ENCODE measurements around the gene EXOC4. TPM values are rescaled to one million over a fixed set of nuclear protein-coding genes. Genes with fewer than 3 reads are reported as not detected.

Gene EXOC4
- total RNA-seq, 1 donor from 2014 or later, result 84.0 TPM

GRCh38 chr7:133434246-133434865 is 181.5 kb downstream of the EXOC4 start:
- H3K4me3 ChIP-seq (ENCODE audit: low read depth, low read length), result no peak overlapping the region
- DNase-seq (ENCODE audit: low read depth) (peak; percentile 16), FAIRE-seq (no peak)
- no peaks in the 10 kb centered on the region for H3K36me3 ChIP-seq (ENCODE audit: control insufficient read depth, insufficient read depth, low read length)
- TF ChIP-seq CTCF (IDR thresholded peaks at IDR 0.05; ENCODE audit: insufficient read depth, low read length, severe bottlenecking), result peak; percentile 23
- no peaks in the 10 kb centered on the region for H3K27me3 ChIP-seq (ENCODE audit: control insufficient read depth, insufficient read depth, low read length)

- DNase-seq (ENCODE audit: low read depth) (peak; percentile 74), FAIRE-seq (no peak)
- Histone ChIP-seq H3K4me3 (ENCODE audit: low read depth, low read length) (no peak overlapping the region), H3K27me3 (ENCODE audit: control insufficient read depth, insufficient read depth, low read length) (no peaks in the 10 kb centered on the region), H3K36me3 (ENCODE audit: control insufficient read depth, insufficient read depth, low read length) (no peaks in the 10 kb centered on the region)
- no peak for TF ChIP-seq CTCF (IDR thresholded peaks at IDR 0.05; ENCODE audit: insufficient read depth, low read length, severe bottlenecking)
These were observed 183.1 kb downstream of the EXOC4 start for GRCh38 chr7:133436014-133436428.

GRCh38 chr7:133437544-133437943 is 184.7 kb downstream of the EXOC4 start:
- no peak for DNase-seq (ENCODE audit: low read depth)
- TF ChIP-seq CTCF (IDR thresholded peaks at IDR 0.05; ENCODE audit: insufficient read depth, low read length, severe bottlenecking), result no peak
- Histone ChIP-seq H3K36me3 (ENCODE audit: control insufficient read depth, insufficient read depth, low read length) (no peaks in the 10 kb centered on the region), H3K27me3 (ENCODE audit: control insufficient read depth, insufficient read depth, low read length) (no peaks in the 10 kb centered on the region), H3K4me3 (ENCODE audit: low read depth, low read length) (no peak overlapping the region)
- no peak for FAIRE-seq

GRCh38 chr7:133442818-133443217 is 189.9 kb downstream of the EXOC4 start:
- DNase-seq (ENCODE audit: low read depth) (no peak), FAIRE-seq (no peak)
- no peaks in the 10 kb centered on the region for H3K36me3 ChIP-seq (ENCODE audit: control insufficient read depth, insufficient read depth, low read length)
- H3K27me3 ChIP-seq (ENCODE audit: control insufficient read depth, insufficient read depth, low read length), result no peaks in the 10 kb centered on the region
- no peak overlapping the region for H3K4me3 ChIP-seq (ENCODE audit: low read depth, low read length)
- no peak for TF ChIP-seq CTCF (IDR thresholded peaks at IDR 0.05; ENCODE audit: insufficient read depth, low read length, severe bottlenecking)

- FAIRE-seq (no peak), DNase-seq (ENCODE audit: low read depth) (no peak)
- no peak overlapping the region for H3K4me3 ChIP-seq (ENCODE audit: low read depth, low read length)
- H3K36me3 ChIP-seq (ENCODE audit: control insufficient read depth, insufficient read depth, low read length), result no peaks in the 10 kb centered on the region
- TF ChIP-seq CTCF (IDR thresholded peaks at IDR 0.05; ENCODE audit: insufficient read depth, low read length, severe bottlenecking), result no peak
- H3K27me3 ChIP-seq (ENCODE audit: control insufficient read depth, insufficient read depth, low read length), result no peaks in the 10 kb centered on the region
These were observed 192.7 kb downstream of the EXOC4 start for GRCh38 chr7:133445617-133446016.

- H3K4me3 ChIP-seq (ENCODE audit: low read depth, low read length), result no peak overlapping the region
- peaks cover 1% of the 10 kb centered on the region for H3K36me3 ChIP-seq (ENCODE audit: control insufficient read depth, insufficient read depth, low read length)
- no peak for TF ChIP-seq CTCF (IDR thresholded peaks at IDR 0.05; ENCODE audit: insufficient read depth, low read length, severe bottlenecking)
- no peaks in the 10 kb centered on the region for H3K27me3 ChIP-seq (ENCODE audit: control insufficient read depth, insufficient read depth, low read length)
- no peak for FAIRE-seq
- no peak for DNase-seq (ENCODE audit: low read depth)
These were observed 195.1 kb downstream of the EXOC4 start for GRCh38 chr7:133448012-133448411.
